OCI-LY7 (cell line): Measurements from ENCODE around the gene DHRS9. TPM values are rescaled to one million over a fixed set of nuclear protein-coding genes. Genes with fewer than 3 reads are reported as not detected.

ENCODE experiments used
- BruUV-seq: library from RNA; stranded (reverse); fragments of 400-500 nt; replicated peaks from 2 replicates; lab custom pipeline; 2021; lab: Mats Ljungman, UMichigan
- CTCF ChIA-PET: fragments of 300-600 bp; sonication (Branson Sonifier 250); formaldehyde crosslinking; loops from one replicate; lab custom pipeline; 2022; ENCODE audit warnings: antibody characterized with exemption; ENCODE audit not compliant: unreplicated experiment; lab: Charles Lee
- POLR2A ChIA-PET: fragments of 300-600 bp; sonication (Branson Sonifier 250); formaldehyde crosslinking; loops from one replicate; lab custom pipeline; 2022; ENCODE audit warnings: antibody characterized with exemption; lab: Charles Lee
- DNase-seq: peaks from one replicate; pipeline ENCODE4 v3.0.0-alpha.2; 2015; ENCODE audit warnings: low spot score
- H2AFZ ChIP-seq: fragments of 200-600 bp; sonication (generic), shearing (Covaris generic); 2 replicates; pipeline ENCODE4 v1.6.1; 2014; ENCODE audit warnings: mild to moderate bottlenecking, antibody characterized with exemption, low read length, moderate library complexity
- H3K27ac ChIP-seq: fragments of 200-600 bp; sonication (generic); 2 replicates; pipeline ENCODE4 v1.5.1; 2014; ENCODE audit warnings: mixed run types, low read depth, mild to moderate bottlenecking, moderate library complexity, low read length, inconsistent platforms; ENCODE audit not compliant: poor library complexity, severe bottlenecking
- H3K36me3 ChIP-seq: fragments of 200-600 bp; sonication (generic); 2 replicates; pipeline ENCODE4 v1.6.1; 2014; ENCODE audit warnings: mild to moderate bottlenecking, antibody characterized with exemption, low read length, moderate library complexity, mixed read lengths; ENCODE audit not compliant: insufficient read depth
- H3K4me1 ChIP-seq: fragments of 200-600 bp; sonication (generic); 2 replicates; pipeline ENCODE4 v1.5.1; 2014; ENCODE audit warnings: mild to moderate bottlenecking, low read length; ENCODE audit not compliant: insufficient read depth, poor library complexity, severe bottlenecking
- H3K4me2 ChIP-seq: fragments of 200-600 bp; sonication (generic); 2 replicates; pipeline ENCODE4 v1.6.1; 2014; ENCODE audit warnings: mild to moderate bottlenecking, low read length
- H3K4me3 ChIP-seq: fragments of 200-600 bp; sonication (generic); 2 replicates; pipeline ENCODE4 v1.5.1; 2014; ENCODE audit warnings: mild to moderate bottlenecking, low read depth, low read length; ENCODE audit not compliant: poor library complexity, severe bottlenecking
- H3K79me2 ChIP-seq: fragments of 200-600 bp; sonication (generic); 2 replicates; pipeline ENCODE4 v1.6.1; 2016; ENCODE audit warnings: low read depth, mild to moderate bottlenecking, low read length, moderate library complexity, mixed read lengths; ENCODE audit not compliant: insufficient read depth
- H3K9me2 ChIP-seq: fragments of 200-600 bp; sonication (generic); 2 replicates; pipeline ENCODE4 v1.6.1; 2016; ENCODE audit warnings: mild to moderate bottlenecking, low read length, mixed read lengths; ENCODE audit not compliant: insufficient read depth
- H3K9me3 ChIP-seq: fragments of 200-600 bp; sonication (generic); 2 replicates; pipeline ENCODE4 v1.6.1; 2014; ENCODE audit warnings: mild to moderate bottlenecking, mixed run types, low read length, mixed read lengths
- H4K20me1 ChIP-seq: fragments of 200-600 bp; sonication (generic); 2 replicates; pipeline ENCODE4 v1.6.1; 2014; ENCODE audit warnings: mild to moderate bottlenecking, antibody characterized with exemption, low read length, moderate library complexity, mixed read lengths; ENCODE audit not compliant: insufficient read depth
- EZH2phosphoT487 ChIP-seq: fragments of 200-600 bp; sonication (generic); IDR thresholded peaks from 2 replicates; pipeline ENCODE4 v1.6.1; 2018; ENCODE audit warnings: low read depth, borderline replicate concordance, mild to moderate bottlenecking, mixed run types, antibody characterized with exemption, low read length, moderate library complexity, mixed read lengths
- intact Hi-C: fragments of 100-400 bp; cut with micrococcal nuclease; formaldehyde crosslinking; loops from one replicate; pipeline ENCODE4 v1.10.0; 2022; ENCODE audit not compliant: unreplicated experiment
- total RNA-seq, 2 experiments: library from RNA; depleted of rRNA in 1 of 2; stranded (reverse); fragments of >200 nt in 1 of 2; shearing (Covaris generic) in 1 of 2; gene quantifications; 2 replicates each; pipeline ENCODE4 v1.2.3, GENCODE V29; 2014 to 2022
- TF ChIP-seq, protein P1 (sequence below): fragments of 200-600 bp; sonication (generic); conservative IDR thresholded peaks from 2 replicates; pipeline ENCODE4 v1.5.1; 2014; ENCODE audit warnings: mild to moderate bottlenecking, antibody characterized with exemption, low read length, moderate library complexity, mixed read lengths

Gene DHRS9
- total RNA-seq, 2 experiments from 2014 or later, result 0.59 TPM; not detected in 1

DNA sequence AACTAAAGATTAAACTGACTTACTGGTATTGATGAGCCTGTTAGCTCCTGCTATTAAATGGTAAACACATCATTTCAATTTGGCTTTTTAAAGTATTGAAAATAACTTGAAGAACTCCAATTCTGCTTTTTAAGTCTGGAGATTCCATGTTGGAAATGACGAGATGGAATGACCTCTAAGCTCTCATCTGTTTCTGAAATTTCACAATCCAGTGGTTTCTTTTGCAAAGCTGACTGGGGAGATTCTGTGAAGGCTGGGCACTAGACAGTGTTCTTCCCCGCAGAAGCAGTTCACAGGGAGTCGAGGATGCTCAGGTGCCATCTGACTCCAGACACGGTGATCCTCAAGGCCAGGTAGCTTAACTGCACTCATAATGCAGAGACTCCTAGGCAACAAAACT is 44.7 kb downstream of the DHRS9 start:
- CTCF ChIA-PET, result no interaction called here
- POLR2A ChIA-PET, result interaction anchor here (1.0 to 1.2 kb wide), 2 partner anchors 27 to 33 kb away, joined by 3 to 4 read pairs; no protein-coding TSS in a partner anchor

DNA sequence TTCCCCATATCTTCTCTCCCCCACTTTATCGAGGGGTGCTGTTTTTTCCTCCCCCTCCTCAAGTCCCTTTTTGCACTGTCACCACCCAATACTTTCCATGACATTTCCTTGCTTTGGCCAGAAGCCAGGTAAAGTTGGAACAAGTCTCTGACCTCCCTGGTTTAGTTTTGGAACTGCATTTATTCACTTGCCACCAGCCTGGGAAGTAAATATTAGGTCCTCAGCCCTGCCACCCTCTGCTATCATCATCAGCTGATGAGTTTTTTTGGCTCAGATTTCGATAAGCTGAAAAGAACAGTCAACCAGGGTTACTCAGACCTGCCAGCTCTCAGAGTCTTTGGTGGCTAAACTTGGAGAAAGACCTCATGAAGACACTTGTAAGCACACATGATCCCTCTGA is 47.0 kb downstream of the DHRS9 start:
- Histone ChIP-seq H3K79me2 (no peaks in the 10 kb centered on the region), H3K27ac (no peak overlapping the region), H3K4me2 (no peak overlapping the region), H3K36me3 (no peaks in the 10 kb centered on the region), H3K9me2 (no peaks in the 10 kb centered on the region), H3K9me3 (no peaks in the 10 kb centered on the region), H4K20me1 (no peaks in the 10 kb centered on the region), H3K4me3 (no peak overlapping the region), H2AFZ (no peak overlapping the region), H3K4me1 (no peaks in the 10 kb centered on the region)
- POLR2A ChIA-PET, result no interaction called here
- intact Hi-C loops, result no loop called here
- TF ChIP-seq EZH2phosphoT487, result no peak
- TF ChIP-seq, protein P1, sequence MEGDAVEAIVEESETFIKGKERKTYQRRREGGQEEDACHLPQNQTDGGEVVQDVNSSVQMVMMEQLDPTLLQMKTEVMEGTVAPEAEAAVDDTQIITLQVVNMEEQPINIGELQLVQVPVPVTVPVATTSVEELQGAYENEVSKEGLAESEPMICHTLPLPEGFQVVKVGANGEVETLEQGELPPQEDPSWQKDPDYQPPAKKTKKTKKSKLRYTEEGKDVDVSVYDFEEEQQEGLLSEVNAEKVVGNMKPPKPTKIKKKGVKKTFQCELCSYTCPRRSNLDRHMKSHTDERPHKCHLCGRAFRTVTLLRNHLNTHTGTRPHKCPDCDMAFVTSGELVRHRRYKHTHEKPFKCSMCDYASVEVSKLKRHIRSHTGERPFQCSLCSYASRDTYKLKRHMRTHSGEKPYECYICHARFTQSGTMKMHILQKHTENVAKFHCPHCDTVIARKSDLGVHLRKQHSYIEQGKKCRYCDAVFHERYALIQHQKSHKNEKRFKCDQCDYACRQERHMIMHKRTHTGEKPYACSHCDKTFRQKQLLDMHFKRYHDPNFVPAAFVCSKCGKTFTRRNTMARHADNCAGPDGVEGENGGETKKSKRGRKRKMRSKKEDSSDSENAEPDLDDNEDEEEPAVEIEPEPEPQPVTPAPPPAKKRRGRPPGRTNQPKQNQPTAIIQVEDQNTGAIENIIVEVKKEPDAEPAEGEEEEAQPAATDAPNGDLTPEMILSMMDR, result no peak
- no peak for DNase-seq
- CTCF ChIA-PET, result no interaction called here
- BruUV-seq, result no TSS peak

More for the DNA sequence above, 44.7 kb downstream of the DHRS9 start:
- Histone ChIP-seq H3K9me3 (no peaks in the 10 kb centered on the region), H3K79me2 (no peaks in the 10 kb centered on the region), H3K9me2 (no peaks in the 10 kb centered on the region), H3K36me3 (no peaks in the 10 kb centered on the region), H3K4me2 (no peak overlapping the region), H3K27ac (no peak overlapping the region), H3K4me1 (no peaks in the 10 kb centered on the region), H3K4me3 (no peak overlapping the region), H2AFZ (no peak overlapping the region), H4K20me1 (no peaks in the 10 kb centered on the region)
- BruUV-seq, result no TSS peak
- DNase-seq, result no peak
- TF ChIP-seq, protein P1, result no peak
- TF ChIP-seq EZH2phosphoT487, result no peak
- intact Hi-C loops, result no loop called here

DNA sequence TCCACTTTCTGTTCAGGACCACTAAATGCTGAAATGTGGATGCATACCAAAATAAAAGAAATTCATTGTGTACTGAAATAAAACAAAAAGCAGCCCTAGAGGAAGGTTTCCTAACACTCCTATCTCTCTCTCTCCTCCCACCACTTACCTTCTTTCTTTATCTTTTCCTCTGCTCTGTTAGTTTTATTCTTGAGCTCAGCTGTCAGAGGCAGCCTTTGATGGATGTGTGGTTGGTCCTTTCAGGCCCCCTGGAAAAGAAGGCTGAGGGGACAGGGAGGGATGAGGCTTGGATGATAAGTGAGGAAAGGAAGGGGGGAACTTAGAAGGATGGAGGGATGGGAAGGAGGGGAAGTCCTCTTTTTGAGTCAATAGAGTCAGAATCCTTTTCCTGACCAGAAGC is 47.6 kb downstream of the DHRS9 start:
- no peaks in the 10 kb centered on the region for H4K20me1 ChIP-seq
- ChIA-PET POLR2A (interaction anchor here (1.0 kb wide), 1 partner anchor 169 kb away, joined by 4 read pairs; no protein-coding TSS in a partner anchor), CTCF (no interaction called here)
- H3K79me2 ChIP-seq, result no peaks in the 10 kb centered on the region
- H3K27ac ChIP-seq, result no peak overlapping the region
- no peak for TF ChIP-seq EZH2phosphoT487
- TF ChIP-seq, protein P1, result no peak
- H3K9me2 ChIP-seq, result no peaks in the 10 kb centered on the region
- no peak for DNase-seq
- no peak overlapping the region for H3K4me3 ChIP-seq
- intact Hi-C loops, result no loop called here
- H3K4me2 ChIP-seq, result no peak overlapping the region
- no peaks in the 10 kb centered on the region for H3K4me1 ChIP-seq
- no peak overlapping the region for H2AFZ ChIP-seq
- no peaks in the 10 kb centered on the region for H3K36me3 ChIP-seq
- no TSS peak for BruUV-seq
- no peaks in the 10 kb centered on the region for H3K9me3 ChIP-seq
